ENCODE results near the gene ADAMTS3. TPM values are rescaled to one million over a fixed set of nuclear protein-coding genes. Genes with fewer than 3 reads are reported as not detected.

Gene ADAMTS3
- total and polyA plus RNA-seq, 2 donors (not counting 3 experiments of a cell fraction or from before 2014, with no cell fraction given), result 0.37 to 1.3 TPM

- dilution Hi-C loops (cut with MboI; ENCODE audit: extremely low pct_ligation_motif_present, low sequenced_read_pairs) (no loop called here), intact Hi-C loops (cut with micrococcal nuclease) (loop anchor here (1.0 to 5.0 kb wide), 2 partner anchors 515 to 555 kb away; no protein-coding TSS in a partner anchor)
- H3K79me2 ChIP-seq (ENCODE audit: control insufficient read depth, insufficient read depth, low read length), result no peaks in the 10 kb centered on the region
- H3K9me1 ChIP-seq (replicated peaks; ENCODE audit: control insufficient read depth, extremely low read depth, insufficient read depth, low read length), result no peaks in the 10 kb centered on the region
- no peak overlapping the region for H3K4me3 ChIP-seq (replicated peaks in 1 of 3; ENCODE audit: insufficient read depth in 1 of 3, low read depth in 1 of 3, low read length in 3 of 3)
- H2AFZ ChIP-seq (ENCODE audit: low read depth, low read length), result no peak overlapping the region
- no peak overlapping the region for H3K27ac ChIP-seq (ENCODE audit: insufficient read depth, low read depth, low read length)
- no peak overlapping the region for H3K4me2 ChIP-seq (ENCODE audit: insufficient read depth, low read length)
- H4K20me1 ChIP-seq (replicated peaks; ENCODE audit: control insufficient read depth, extremely low read depth, insufficient read depth, low read length), result no peaks in the 10 kb centered on the region
- H3K4me1 ChIP-seq (ENCODE audit: control insufficient read depth, extremely low read depth, insufficient read depth, low read length), result no peaks in the 10 kb centered on the region
- DNase-seq (ENCODE audit: low read depth, low spot score), result no peak
- ChIA-PET CTCF (interaction anchor here (0.8 to 2.7 kb wide), 12 partner anchors 8 to 1104 kb away, joined by 3 to 18 read pairs (median 5); no protein-coding TSS in a partner anchor), POLR2A (no interaction called here)
- no TSS peak for BruUV-seq (replicated peaks)
- TF ChIP-seq MAX (IDR thresholded peaks at IDR 0.05; ENCODE audit: insufficient read depth, insufficient read length) (no peak), CTCF (IDR thresholded peaks at IDR 0.05; ENCODE audit: extremely low read depth in 1 of 2, insufficient read depth in 1 of 2, low read depth in 1 of 2, low read length in 2 of 2) (no peak), POLR2AphosphoS5 (IDR thresholded peaks at IDR 0.05; ENCODE audit: insufficient read depth, low read depth, low read length) (no peak), FOS (IDR thresholded peaks at IDR 0.05; ENCODE audit: borderline replicate concordance, insufficient read depth, low read length) (no peak), MYC (IDR thresholded peaks at IDR 0.05; ENCODE audit: low read depth, low read length) (no peak), GATA2 (IDR thresholded peaks at IDR 0.05; ENCODE audit: insufficient read depth, insufficient read length, low read depth, low read length) (no peak), EZH2 (IDR thresholded peaks at IDR 0.05; ENCODE audit: borderline replicate concordance, low read depth, low read length, severe bottlenecking) (no peak), POLR2A (IDR thresholded peaks at IDR 0.05; ENCODE audit: low read depth, low read length) (no peak), JUN (IDR thresholded peaks at IDR 0.05; ENCODE audit: borderline replicate concordance, insufficient read depth, insufficient read length, low read depth) (no peak)
- H3K36me3 ChIP-seq (ENCODE audit: control insufficient read depth in 2 of 2, extremely low read depth in 1 of 2, insufficient read depth in 2 of 2, low read length in 2 of 2), result no peaks in the 10 kb centered on the region
- no peaks in the 10 kb centered on the region for H3K27me3 ChIP-seq (ENCODE audit: control insufficient read depth in 2 of 2, insufficient read depth in 2 of 2, low read length in 2 of 2)
- FAIRE-seq, result no peak
- no peaks in the 10 kb centered on the region for H3K9me3 ChIP-seq (replicated peaks; ENCODE audit: control insufficient read depth, insufficient read depth, low read length)
- H3K9ac ChIP-seq (replicated peaks; ENCODE audit: extremely low read depth, insufficient read depth, low read length), result no peak overlapping the region
These were observed 282.1 kb downstream of the ADAMTS3 start for GRCh38 chr4:72286910-72287309.
